ENCODE measurements around the gene ADSS1. TPM values are rescaled to one million over a fixed set of nuclear protein-coding genes. Genes with fewer than 3 reads are reported as not detected.

The ADSS1 gene
- 1 to 10 TPM; 3.5 to 6.4 (median 5.0) TPM for total RNA-seq
- polyA plus RNA-seq = 1 to 10 TPM; 6.7 to 6.8 TPM

DNA sequence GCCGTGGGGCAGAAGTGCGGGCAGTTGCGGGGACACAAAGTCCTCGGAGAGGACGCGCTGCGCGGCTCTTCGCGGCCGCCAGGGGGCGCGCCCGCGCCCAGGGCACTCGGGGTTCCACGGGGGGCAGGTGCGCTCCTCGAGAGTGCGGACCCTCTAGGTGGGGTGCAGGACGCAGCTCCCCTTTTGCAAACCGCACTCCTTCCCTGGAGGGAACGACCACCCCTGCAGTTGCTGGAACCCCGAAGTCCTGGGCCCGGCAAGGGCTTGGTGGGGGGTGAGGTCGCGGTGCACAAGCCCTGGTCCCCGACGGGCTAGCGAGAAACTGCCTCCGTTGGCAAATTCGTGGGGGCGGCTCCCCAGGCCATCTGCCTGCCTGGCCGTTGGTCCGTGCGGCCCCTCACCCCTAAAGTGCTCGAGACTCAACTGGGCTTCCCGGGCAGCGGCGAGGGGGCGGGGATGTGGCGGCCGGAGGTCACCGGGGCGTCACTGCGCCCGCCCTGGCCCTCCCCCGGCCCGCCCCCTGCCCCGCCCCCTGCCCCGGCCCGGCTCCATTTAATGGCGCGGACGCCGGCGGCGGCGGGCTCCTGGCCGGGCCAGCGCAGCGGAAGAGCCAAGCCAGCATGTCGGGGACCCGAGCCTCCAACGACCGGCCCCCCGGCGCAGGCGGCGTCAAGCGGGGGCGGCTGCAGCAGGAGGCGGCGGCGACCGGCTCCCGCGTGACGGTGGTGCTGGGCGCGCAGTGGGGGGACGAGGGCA lies at the start of gene ADSS1:
Gene ADSS1, plus strand, starts transcription at position 579 of the 756 bp plus-strand sequence. Its CDS starts 42 bp downstream, at position 621.
- ATAC-seq = peak; percentile 89 to 92 (median 90)
- 1 to 2% methylated on average over 62 to 82 of the region's 82 CpGs for WGBS, 2 donors
- Histone ChIP-seq H3K4me1 (peaks cover 0 to 3% (median 0%) of the 10 kb centered on the region in 3 donors), H3K36me3 (no peaks in the 10 kb centered on the region), H3K27me3 (no peaks in the 10 kb centered on the region), H3K27ac (peak within 1 kb of the TSS in 3 of 4 donors; percentile 26 to 49 (median 36)), H3K9me3 (no peaks in the 10 kb centered on the region), H3K4me3 (peak within 1 kb of the TSS; percentile 60 to 84 (median 72))
- DNase-seq = peak in 5 of 6 donors; percentile 67 to 88 (median 73)
- intact Hi-C loops (cut with DNase I) = no loop called here
- TF ChIP-seq CTCF (IDR thresholded peaks at IDR 0.05) = peak; percentile 76 to 95 (median 90)
- FAIRE-seq = no peak

DNA sequence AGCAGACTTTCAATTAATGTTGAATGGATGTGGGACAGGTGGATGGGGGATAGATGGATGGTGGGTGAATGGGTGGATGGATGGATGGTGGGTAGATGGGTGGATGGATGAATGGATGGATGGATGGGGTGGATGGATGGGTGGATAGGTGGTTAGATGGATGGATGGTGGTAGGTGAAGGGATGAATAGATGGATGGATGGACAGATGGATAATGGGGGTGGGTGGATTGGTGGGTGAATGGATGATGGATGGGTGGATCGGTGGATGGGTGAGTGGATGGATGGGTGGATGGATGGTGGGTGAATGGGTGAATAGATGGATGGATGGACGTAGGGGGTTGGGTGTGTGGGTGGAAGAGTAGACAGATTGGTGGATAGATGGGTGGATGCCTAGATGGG lies 48.6 kb upstream of the ADSS1 start:
- H3K4me3 ChIP-seq = no peak overlapping the region
- FAIRE-seq (no peak), DNase-seq (no peak), ATAC-seq (no peak)
- TF ChIP-seq CTCF (IDR thresholded peaks at IDR 0.05) = no peak
- H3K4me1 ChIP-seq = peaks cover 5 to 15% (median 11%) of the 10 kb centered on the region in 3 donors
- H3K9me3 ChIP-seq = no peaks in the 10 kb centered on the region
- 92 to 96% methylated on average over 2 of the region's 2 CpGs for WGBS, 2 donors
- no peak overlapping the region for H3K27ac ChIP-seq
- no peaks in the 10 kb centered on the region for H3K36me3 ChIP-seq
- intact Hi-C loops (cut with DNase I) = no loop called here
- H3K27me3 ChIP-seq = no peaks in the 10 kb centered on the region

DNA sequence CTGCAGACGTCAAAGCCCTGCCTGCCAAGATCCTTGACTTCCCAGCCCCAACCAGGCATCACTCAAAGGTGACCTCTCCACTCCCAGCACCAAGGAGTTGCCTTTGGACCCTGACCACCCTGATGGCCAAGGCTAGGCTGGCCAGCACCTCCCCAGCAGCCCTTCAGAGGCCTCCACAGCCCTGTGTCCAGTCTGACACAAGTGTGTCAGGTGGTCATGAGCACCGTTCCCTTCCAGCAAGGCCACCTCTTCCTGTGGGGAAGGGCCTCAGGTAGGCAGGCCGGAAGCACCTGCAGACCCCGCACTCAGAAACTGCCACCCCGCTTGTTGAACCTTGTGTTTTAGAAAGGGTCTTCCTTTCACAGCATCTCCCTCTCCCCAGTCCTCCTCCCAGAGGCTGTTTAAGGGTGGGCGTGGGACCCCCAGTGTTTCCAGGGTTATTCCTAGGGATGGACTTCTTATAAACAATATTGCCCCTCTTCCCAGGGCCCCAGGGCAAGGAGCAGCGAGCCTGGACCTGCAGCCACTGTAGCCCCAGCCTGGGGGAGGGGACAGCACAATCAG lies 47.8 kb upstream of the ADSS1 start:
- peaks cover 12 to 23% (median 17%) of the 10 kb centered on the region in 3 donors for H3K4me1 ChIP-seq
- intact Hi-C loops (cut with DNase I) = no loop called here
- no peaks in the 10 kb centered on the region for H3K36me3 ChIP-seq
- FAIRE-seq (no peak), ATAC-seq (no peak), DNase-seq (peak in 1 of 6 donors; percentile 58)
- no peaks in the 10 kb centered on the region for H3K27me3 ChIP-seq
- WGBS, 2 donors = 90 to 99% methylated on average over 7 of the region's 7 CpGs
- no peak overlapping the region for H3K4me3 ChIP-seq
- no peaks in the 10 kb centered on the region for H3K9me3 ChIP-seq
- TF ChIP-seq CTCF (IDR thresholded peaks at IDR 0.05) = no peak
- H3K27ac ChIP-seq = no peak overlapping the region

- no peak for FAIRE-seq
- no peaks in the 10 kb centered on the region for H3K27me3 ChIP-seq
- intact Hi-C loops (cut with DNase I) = no loop called here
- no peak for TF ChIP-seq CTCF (IDR thresholded peaks at IDR 0.05)
- H3K9me3 ChIP-seq = no peaks in the 10 kb centered on the region
- 60 to 66% methylated on average over 28 to 29 of the region's 29 CpGs for WGBS, 2 donors
- H3K27ac ChIP-seq = peak overlapping the region in 3 of 4 donors; percentile 55 to 77 (median 70)
- H3K4me1 ChIP-seq = peaks cover 16 to 30% (median 24%) of the 10 kb centered on the region in 3 donors
- no peaks in the 10 kb centered on the region for H3K36me3 ChIP-seq
- DNase-seq = peak in 3 of 6 donors; percentile 38 to 69 (median 43)
- peak overlapping the region; percentile 22 to 59 (median 39) for H3K4me3 ChIP-seq
- ATAC-seq = no peak
Observed at GRCh38 chr14:104676694-104677511, 47.1 kb upstream of the ADSS1 start.
